ENCODE data around the gene KCNJ9. TPM values are rescaled to one million over a fixed set of nuclear protein-coding genes. Genes with fewer than 3 reads are reported as not detected.
"Not testable (repeated sequence)": the region's sequence is repeated elsewhere in the genome, so short reads cannot be mapped to it uniquely, and the experiment has no call there.

The KCNJ9 gene
- polyA plus RNA-seq, 1 experiment: not detected

GRCh38 chr1:160104486-160104885 is 23.1 kb downstream of the KCNJ9 start:
- CTCF ChIA-PET: interaction anchor here (1.0 to 7.1 kb wide), 9 partner anchors 14 to 272 kb away, joined by 3 to 82 read pairs (median 7); partner anchors contain the start of gene CASQ1
- no peak for DNase-seq (ENCODE audit: low read depth)
- Histone ChIP-seq H3K4me3 (ENCODE audit: low read depth, low read length) (no peak overlapping the region), H3K27me3 (ENCODE audit: control insufficient read depth, insufficient read depth, low read length) (peaks cover 2% of the 10 kb centered on the region), H3K36me3 (ENCODE audit: control insufficient read depth, insufficient read depth, low read length) (no peaks in the 10 kb centered on the region)
- TF ChIP-seq, protein P1, sequence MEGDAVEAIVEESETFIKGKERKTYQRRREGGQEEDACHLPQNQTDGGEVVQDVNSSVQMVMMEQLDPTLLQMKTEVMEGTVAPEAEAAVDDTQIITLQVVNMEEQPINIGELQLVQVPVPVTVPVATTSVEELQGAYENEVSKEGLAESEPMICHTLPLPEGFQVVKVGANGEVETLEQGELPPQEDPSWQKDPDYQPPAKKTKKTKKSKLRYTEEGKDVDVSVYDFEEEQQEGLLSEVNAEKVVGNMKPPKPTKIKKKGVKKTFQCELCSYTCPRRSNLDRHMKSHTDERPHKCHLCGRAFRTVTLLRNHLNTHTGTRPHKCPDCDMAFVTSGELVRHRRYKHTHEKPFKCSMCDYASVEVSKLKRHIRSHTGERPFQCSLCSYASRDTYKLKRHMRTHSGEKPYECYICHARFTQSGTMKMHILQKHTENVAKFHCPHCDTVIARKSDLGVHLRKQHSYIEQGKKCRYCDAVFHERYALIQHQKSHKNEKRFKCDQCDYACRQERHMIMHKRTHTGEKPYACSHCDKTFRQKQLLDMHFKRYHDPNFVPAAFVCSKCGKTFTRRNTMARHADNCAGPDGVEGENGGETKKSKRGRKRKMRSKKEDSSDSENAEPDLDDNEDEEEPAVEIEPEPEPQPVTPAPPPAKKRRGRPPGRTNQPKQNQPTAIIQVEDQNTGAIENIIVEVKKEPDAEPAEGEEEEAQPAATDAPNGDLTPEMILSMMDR (IDR thresholded peaks at IDR 0.05; ENCODE audit: insufficient read depth, low read depth, low read length): no peak
- POLR2A ChIA-PET: no interaction called here

DNA sequence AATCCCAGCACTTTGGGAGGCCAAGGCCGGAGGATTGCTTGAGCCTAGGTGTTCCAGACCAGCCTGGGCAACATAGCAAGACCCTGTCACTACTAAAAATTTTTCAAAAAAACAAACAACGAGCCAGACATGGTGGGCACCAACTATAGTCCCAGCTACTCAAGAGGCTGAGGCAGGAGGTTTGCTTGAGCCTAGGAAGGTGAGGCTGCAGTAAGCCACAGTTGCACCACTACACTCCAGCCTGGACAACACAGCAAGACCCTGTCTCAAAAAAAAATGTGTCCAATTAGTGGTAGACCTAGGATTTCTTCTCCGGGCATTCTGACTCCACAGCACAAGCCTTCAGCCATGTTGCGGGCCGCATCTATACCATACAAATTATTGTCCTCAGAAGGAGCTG is 23.8 kb downstream of the KCNJ9 start:
- POLR2A ChIA-PET: no interaction called here
- CTCF ChIA-PET: interaction anchor here (0.6 to 7.1 kb wide), 11 partner anchors 13 to 272 kb away, joined by 3 to 82 read pairs (median 6); partner anchors contain the start of gene CASQ1
- H3K36me3 ChIP-seq (ENCODE audit: control insufficient read depth, insufficient read depth, low read length): no peaks in the 10 kb centered on the region
- no peak overlapping the region for H3K4me3 ChIP-seq (ENCODE audit: low read depth, low read length)
- no peak for DNase-seq (ENCODE audit: low read depth)
- TF ChIP-seq, protein P1 (IDR thresholded peaks at IDR 0.05; ENCODE audit: insufficient read depth, low read depth, low read length): no peak
- H3K27me3 ChIP-seq (ENCODE audit: control insufficient read depth, insufficient read depth, low read length): peaks cover 2% of the 10 kb centered on the region

- Histone ChIP-seq H3K4me3 (ENCODE audit: low read depth, low read length) (no peak overlapping the region), H3K27me3 (ENCODE audit: control insufficient read depth, insufficient read depth, low read length) (peaks cover 3% of the 10 kb centered on the region), H3K36me3 (ENCODE audit: control insufficient read depth, insufficient read depth, low read length) (no peaks in the 10 kb centered on the region)
- TF ChIP-seq, protein P1 (IDR thresholded peaks at IDR 0.05; ENCODE audit: insufficient read depth, low read depth, low read length): no peak
- POLR2A ChIA-PET: no interaction called here
- no peak for DNase-seq (ENCODE audit: low read depth)
- CTCF ChIA-PET: interaction anchor here (1.2 to 2.5 kb wide), 5 partner anchors 10 to 145 kb away, joined by 3 to 13 read pairs (median 4); no protein-coding TSS in a partner anchor
Measured at GRCh38 chr1:160107512-160107911, 26.2 kb downstream of the KCNJ9 start.

- POLR2A ChIA-PET: no interaction called here
- H3K27me3 ChIP-seq (ENCODE audit: control insufficient read depth, insufficient read depth, low read length): peaks cover 3% of the 10 kb centered on the region
- no peaks in the 10 kb centered on the region for H3K36me3 ChIP-seq (ENCODE audit: control insufficient read depth, insufficient read depth, low read length)
- CTCF ChIA-PET: interaction anchor here (0.6 to 3.6 kb wide), 20 partner anchors 8 to 253 kb away, joined by 3 to 17 read pairs (median 3); partner anchors contain the start of genes ATP1A4, DCAF8 and IGSF8
- H3K4me3 ChIP-seq (ENCODE audit: low read depth, low read length): no peak overlapping the region
- TF ChIP-seq, protein P1 (IDR thresholded peaks at IDR 0.05; ENCODE audit: insufficient read depth, low read depth, low read length): peak; percentile 58
- no peak for DNase-seq (ENCODE audit: low read depth)
Measured at GRCh38 chr1:160108888-160109662, 27.7 kb downstream of the KCNJ9 start.

- H3K4me3 ChIP-seq (ENCODE audit: low read depth, low read length): no peak overlapping the region
- ChIA-PET POLR2A (no interaction called here), CTCF (interaction anchor here (0.7 to 3.6 kb wide), 13 partner anchors 8 to 153 kb away, joined by 3 to 17 read pairs (median 5); partner anchors contain the start of genes ATP1A4, DCAF8 and IGSF8)
- no peak for DNase-seq (ENCODE audit: low read depth)
- H3K36me3 ChIP-seq (ENCODE audit: control insufficient read depth, insufficient read depth, low read length): no peaks in the 10 kb centered on the region
- TF ChIP-seq, protein P1 (IDR thresholded peaks at IDR 0.05; ENCODE audit: insufficient read depth, low read depth, low read length): no peak
- peaks cover 3% of the 10 kb centered on the region for H3K27me3 ChIP-seq (ENCODE audit: control insufficient read depth, insufficient read depth, low read length)
Measured at GRCh38 chr1:160109686-160110085, 28.3 kb downstream of the KCNJ9 start.

- POLR2A ChIA-PET: not testable (repeated sequence)
- CTCF ChIA-PET: interaction anchor here (1.1 to 3.6 kb wide), 4 partner anchors 10 to 79 kb away, joined by 3 to 17 read pairs (median 4); partner anchors contain the start of gene CASQ1
Measured at GRCh38 chr1:160111462-160111861, 30.1 kb downstream of the KCNJ9 start.

More at GRCh38 chr1:160111462-160111861, 30.1 kb downstream of the KCNJ9 start:
- not testable (repeated sequence) for DNase-seq (ENCODE audit: low read depth); H3K36me3 ChIP-seq (ENCODE audit: control insufficient read depth, insufficient read depth, low read length); H3K4me3 ChIP-seq (ENCODE audit: low read depth, low read length)
- peaks cover 11% of the 10 kb centered on the region for H3K27me3 ChIP-seq (ENCODE audit: control insufficient read depth, insufficient read depth, low read length)

Data from BJ (cell line).